Rectal smooth muscle tissue (tissue), 1 donor: ENCODE data around the gene TDRKH.
A peak's percentile ranks its signal among the peaks of the same experiment; 100 is the strongest.

Experiments
- H3K27ac ChIP-seq: one replicate; pipeline ENCODE4 v1.7.0; 2013; ENCODE audit warnings: low read depth, low read length, inconsistent platforms
- H3K27me3 ChIP-seq: one replicate; pipeline ENCODE4 v1.7.0; 2013; ENCODE audit warnings: low read length; ENCODE audit not compliant: control insufficient read depth, insufficient read depth
- H3K36me3 ChIP-seq: one replicate; pipeline ENCODE4 v1.7.0; 2013; ENCODE audit warnings: low read length; ENCODE audit not compliant: control insufficient read depth, insufficient read depth
- H3K4me1 ChIP-seq: one replicate; pipeline ENCODE4 v1.7.0; 2013; ENCODE audit warnings: low read length; ENCODE audit not compliant: control insufficient read depth, insufficient read depth
- H3K4me3 ChIP-seq: one replicate; pipeline ENCODE4 v1.7.0; 2013; ENCODE audit warnings: low read length
- H3K9ac ChIP-seq: one replicate; pipeline ENCODE4 v1.7.0; 2013; ENCODE audit warnings: low read length

TDRKH gene

DNA sequence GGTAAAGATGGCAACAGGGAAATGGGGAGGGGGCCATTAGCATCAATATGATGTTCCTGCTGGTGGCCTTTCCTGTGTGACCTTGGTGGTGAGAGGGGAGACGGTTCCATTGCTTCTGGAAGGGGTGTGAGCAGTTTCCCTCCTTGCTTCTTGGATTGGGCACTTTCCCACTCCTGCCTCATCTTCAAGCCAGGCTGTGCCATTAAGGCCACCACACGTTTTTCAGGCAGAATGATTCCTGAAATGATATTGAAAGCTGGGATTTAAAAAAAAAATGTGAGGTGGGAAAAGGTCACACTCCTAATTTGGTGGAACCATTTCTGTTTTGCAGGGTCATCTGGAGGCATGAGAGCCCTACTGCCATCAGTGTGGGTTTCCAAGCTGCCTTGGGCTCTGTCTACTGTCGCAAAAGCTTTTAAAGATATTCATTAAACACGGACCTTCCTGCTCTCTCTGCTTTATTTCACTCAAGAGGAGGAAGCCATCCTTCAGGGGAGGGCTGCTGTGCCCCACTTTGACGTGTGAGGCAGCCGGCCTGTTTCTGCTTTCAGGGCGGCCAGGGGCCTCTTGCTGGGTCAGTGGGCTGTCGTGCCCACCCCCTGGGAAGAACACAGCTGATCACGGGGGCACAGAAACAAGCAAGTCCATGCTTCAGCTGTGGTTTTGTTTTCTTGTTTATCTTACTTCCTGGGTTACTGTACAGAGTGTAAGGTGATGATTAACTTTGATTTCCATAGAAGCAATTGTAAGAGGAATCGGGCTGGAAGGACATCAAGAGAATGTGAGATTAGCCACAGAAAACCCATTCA, 60.9 kb downstream of the TDRKH start:
- Histone ChIP-seq H3K36me3 (no peaks in the 10 kb centered on the region), H3K27me3 (no peaks in the 10 kb centered on the region), H3K27ac (no peak overlapping the region), H3K4me3 (no peak overlapping the region), H3K9ac (no peak overlapping the region), H3K4me1 (peaks cover 4% of the 10 kb centered on the region)

DNA sequence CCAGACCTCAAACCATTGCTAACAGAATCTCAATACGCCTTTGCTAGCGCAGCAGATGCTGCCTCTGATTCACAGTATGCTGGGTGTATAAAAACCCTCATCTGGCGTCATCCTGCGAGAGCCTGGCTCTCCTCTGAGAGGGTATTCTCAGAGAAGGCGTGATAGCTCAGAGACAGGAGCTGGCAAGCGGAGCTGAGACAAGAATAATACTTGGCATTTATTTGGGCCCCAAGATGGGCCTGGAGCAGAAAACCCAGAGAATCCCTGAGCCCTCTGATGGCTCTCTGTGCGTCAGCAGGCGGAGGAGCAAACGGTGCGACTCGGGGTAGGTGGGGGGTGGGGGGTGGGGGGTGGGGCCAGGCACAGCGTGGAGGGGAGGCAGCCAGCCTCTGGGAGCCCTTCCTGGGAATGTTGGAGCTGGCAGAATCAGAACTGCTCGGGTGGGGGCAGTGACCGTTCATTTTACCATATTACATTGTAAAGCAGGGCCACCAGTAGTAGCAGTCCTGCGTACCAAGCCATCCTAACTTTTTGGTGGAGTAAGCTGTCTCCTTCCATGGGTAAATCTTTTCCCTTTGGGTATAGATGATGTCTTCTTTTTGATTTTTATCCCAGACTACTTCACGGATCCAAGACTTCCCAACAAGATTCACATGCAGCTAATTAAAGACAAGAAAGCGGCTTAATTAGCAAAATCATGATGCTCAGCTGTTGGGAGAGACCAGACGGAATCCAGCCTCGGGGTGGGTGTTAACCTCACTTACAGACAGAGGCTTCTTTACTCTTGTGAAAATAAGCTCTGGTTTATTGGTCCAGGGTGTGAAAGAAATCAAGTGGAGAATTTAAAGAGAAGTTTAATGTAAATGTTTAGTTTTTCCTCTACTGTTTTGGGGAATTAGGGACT, 61.9 kb downstream of the TDRKH start:
- Histone ChIP-seq H3K36me3 (no peaks in the 10 kb centered on the region), H3K4me1 (peaks cover 4% of the 10 kb centered on the region), H3K4me3 (peak overlapping the region; percentile 32), H3K9ac (no peak overlapping the region), H3K27me3 (no peaks in the 10 kb centered on the region), H3K27ac (peak overlapping the region; percentile 80)

DNA sequence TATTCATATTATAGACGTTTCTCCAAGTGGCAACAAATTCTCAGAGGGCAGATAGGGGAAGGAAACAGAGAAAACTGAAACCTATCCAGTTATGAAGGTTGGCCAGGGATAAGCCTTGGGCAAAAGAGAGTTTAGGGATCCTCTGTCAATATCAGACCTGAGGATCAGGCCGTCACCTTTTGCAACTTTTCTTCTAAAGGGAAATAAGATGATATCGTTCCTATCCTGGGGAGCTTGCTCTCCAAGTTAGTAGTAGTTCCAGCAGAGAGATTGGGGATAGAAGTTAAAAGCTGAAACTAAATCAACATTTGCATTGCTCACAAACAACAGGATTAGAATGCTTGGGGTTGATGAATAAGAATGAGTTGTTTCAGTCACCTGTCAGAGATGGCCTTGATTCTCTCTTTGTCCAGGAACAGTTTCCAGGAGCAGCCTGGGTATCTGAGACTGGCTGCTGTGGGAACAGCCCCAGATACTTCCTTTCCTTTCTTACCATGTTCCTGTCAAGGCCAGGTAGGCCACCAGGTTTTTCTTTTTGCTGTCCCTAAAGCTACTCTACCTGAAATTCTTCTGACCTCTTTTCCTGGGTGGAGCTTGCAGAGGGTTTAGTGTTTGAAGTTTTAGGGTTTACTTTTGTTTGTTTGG, 66.5 kb downstream of the TDRKH start:
- no peaks in the 10 kb centered on the region for H3K36me3 ChIP-seq
- no peak overlapping the region for H3K27ac ChIP-seq
- peaks cover 12% of the 10 kb centered on the region for H3K4me1 ChIP-seq
- no peak overlapping the region for H3K9ac ChIP-seq
- H3K27me3 ChIP-seq: no peaks in the 10 kb centered on the region
- no peak overlapping the region for H3K4me3 ChIP-seq
